HG03066 (cell line): ENCODE data around the gene LRRC23.

Source experiments
- ATAC-seq: cut with Tn5 transposase; IDR thresholded peaks from one replicate; pipeline ENCODE4 v1.9.1; 2021; ENCODE audit warnings: low read depth; ENCODE audit not compliant: unreplicated experiment

The LRRC23 gene

GRCh38 chr12:6954316-6955107 is 49.9 kb downstream of the LRRC23 start:
- no peak for ATAC-seq

DNA sequence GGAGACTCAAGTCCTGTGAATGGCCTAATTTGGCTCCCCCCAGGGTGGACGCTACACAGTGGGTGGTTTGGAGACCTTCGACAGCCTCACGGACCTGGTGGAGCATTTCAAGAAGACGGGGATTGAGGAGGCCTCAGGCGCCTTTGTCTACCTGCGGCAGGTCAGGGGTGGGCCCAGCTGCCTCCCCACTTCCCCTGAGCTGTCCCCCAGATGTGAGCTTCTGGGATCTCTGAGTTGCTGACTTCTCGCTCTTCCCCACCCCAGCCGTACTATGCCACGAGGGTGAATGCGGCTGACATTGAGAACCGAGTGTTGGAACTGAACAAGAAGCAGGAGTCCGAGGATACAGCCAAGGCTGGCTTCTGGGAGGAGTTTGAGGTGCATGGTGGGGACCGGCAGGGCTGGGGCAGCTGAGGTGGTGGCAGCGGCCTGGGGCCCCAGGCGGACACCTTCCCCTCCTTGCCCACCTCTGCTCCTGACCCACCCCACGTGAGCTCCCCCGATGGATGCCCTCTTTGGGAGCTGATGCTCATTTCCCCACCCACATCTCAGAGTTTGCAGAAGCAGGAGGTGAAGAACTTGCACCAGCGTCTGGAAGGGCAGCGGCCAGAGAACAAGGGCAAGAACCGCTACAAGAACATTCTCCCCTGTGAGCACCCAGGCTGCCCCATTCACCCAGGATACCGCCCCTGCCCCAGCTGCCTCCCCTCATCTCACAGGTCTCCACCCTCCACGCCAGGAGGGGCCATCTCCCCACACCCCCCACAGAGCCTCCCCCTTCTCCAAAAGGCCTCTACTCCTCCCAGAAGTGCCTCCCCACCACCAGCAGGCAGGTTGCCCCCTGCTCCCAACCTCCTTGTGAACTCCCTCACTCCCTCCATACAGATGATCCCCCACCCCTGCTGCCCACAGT is 50.7 kb downstream of the LRRC23 start:
- no peak for ATAC-seq

DNA sequence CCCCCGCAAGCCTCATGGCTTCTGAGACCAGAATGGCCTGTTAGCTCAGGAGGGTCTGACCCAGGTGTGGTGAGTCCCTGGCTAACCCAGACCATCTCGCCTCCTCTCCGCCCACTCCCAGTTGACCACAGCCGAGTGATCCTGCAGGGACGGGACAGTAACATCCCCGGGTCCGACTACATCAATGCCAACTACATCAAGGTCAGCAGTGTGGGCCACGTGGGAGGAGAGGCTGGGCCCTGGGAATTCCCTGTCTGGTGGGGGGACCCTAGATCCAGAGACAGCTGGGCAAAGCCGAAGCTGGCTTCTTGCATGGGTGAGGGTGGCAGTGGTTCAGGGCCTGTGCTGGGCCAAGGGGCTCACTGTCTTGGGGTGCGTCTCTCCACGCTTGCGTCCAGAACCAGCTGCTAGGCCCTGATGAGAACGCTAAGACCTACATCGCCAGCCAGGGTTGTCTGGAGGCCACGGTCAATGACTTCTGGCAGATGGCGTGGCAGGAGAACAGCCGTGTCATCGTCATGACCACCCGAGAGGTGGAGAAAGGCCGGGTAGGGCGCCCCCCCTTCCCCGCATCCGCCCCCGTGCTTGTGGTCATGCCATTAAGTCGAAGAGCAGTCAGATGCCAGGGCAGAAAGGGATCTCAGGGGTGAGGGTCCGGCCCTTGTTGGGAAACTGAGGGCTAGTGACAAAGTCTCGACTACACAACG is 51.6 kb downstream of the LRRC23 start:
- no peak for ATAC-seq

DNA sequence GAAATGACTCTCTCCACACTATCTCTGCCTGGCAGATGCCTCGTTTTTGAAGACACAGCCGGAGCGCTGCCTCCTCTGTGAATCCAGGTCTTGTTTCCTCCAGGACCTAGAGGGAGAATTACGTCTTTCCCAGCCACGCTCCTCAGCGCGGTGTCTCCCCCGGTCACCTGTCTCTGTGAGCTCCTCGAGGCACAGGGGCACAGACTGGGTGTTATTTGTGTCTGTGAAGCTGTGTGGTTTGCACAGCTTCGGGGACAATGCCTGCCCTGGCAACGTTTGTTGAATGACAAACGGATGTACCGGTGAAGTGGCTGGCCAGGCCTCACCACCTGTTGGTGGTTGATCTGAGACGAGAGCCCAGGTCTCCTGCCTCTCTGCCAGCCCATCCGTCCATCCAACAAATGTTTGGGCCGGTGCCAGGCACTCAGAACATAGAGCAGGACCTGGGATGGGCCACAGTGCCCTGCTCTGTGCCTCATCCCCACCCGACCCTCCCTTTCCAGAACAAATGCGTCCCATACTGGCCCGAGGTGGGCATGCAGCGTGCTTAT is 52.6 kb downstream of the LRRC23 start:
- no peak for ATAC-seq

DNA sequence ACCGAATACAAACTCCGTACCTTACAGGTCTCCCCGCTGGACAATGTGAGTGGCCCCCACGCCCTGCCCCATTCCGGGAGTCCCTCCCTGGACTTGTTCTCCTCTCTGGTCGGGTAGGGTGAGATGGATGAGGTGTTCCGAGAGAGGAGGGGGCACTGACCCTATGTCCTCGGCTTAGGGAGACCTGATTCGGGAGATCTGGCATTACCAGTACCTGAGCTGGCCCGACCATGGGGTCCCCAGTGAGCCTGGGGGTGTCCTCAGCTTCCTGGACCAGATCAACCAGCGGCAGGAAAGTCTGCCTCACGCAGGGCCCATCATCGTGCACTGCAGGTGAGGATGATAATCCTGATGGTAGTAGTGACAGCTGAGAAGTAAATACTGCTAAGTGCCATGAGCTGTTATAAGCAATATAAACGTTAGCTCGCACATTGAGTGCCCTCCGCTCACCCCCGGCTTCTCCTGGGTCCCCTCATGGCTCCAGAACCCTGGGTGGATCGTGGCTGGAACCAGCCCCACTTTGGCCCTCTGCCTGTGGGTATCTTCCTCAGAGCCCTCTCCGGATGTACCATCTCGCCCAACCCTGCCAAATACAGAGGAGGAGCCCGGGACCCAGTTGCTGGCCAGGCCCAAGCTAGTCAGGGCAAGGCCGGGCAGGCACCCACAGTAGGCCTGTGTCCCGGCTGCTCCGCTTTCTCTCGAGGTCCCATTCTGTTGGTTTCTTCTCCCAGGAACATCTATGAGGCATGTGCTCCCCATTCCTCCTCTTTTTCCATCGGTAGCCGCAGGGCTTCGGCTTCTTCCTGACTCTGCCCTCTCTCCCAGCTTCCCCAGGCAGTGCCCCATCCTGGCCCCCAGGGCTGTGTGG is 53.4 kb downstream of the LRRC23 start:
- ATAC-seq, result no peak

GRCh38 chr12:6958609-6959057 is 54.0 kb downstream of the LRRC23 start:
- ATAC-seq, result no peak

DNA sequence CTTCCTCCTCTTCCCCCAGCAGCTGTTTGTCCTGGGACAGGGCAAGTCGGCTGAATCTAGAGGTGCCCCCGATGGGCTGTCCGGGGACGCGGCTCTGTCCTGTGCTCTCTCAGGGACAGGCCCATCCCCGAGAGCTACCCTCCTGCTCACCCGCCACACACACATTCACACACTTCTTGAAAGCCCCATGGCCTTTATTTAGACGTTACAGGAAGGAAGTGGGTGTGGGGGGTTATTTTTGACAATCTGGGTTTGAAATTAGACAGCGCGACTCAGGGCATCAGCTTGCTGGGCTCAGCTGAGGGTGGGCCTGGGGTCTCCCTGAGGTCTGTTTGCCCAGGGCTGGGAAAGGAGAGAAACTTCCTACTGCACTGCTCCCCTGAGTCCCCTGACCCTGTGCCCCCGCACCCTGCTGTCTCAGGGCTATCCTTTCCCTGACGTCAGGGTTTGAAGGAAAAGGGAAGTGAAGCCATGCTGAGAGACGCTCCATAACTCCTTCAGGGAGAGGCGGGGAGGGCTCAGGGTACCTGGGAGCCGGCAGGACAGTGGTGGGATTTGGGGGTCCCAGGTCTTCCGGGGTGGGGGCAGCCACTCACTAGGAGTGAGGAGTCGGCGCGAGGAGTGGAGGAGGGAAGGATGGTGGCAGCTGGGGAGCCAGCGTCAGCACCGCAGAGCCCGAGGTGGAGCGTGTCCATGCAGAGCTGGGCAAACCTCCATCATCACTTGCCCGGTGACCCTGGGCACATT is 54.6 kb downstream of the LRRC23 start:
- ATAC-seq, result peak; percentile 43

DNA sequence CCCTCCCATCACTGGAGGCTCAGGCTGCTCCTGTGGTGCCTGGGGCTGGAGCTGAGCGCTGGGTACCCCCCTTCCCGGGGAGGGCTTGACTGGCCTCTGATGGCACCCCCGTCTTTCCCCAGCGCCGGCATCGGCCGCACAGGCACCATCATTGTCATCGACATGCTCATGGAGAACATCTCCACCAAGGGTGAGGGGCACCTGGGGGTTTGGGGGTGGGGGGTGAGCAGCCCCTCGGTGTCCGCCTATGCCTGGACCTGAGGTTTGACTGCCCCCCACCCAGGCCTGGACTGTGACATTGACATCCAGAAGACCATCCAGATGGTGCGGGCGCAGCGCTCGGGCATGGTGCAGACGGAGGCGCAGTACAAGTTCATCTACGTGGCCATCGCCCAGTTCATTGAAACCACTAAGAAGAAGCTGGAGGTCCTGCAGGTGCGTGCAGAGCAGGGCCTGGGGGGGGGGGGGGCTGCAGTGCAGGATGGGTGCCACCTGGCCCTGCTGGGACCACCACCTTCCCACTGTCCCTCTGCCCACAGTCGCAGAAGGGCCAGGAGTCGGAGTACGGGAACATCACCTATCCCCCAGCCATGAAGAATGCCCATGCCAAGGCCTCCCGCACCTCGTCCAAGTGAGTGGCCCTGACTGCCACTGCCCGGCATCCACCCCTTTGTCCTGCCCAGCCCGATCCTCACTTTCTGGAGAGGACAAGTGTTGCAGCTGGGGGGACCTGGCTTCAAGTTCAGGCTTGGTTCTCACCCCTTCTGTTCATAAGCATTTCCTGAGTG is 55.4 kb downstream of the LRRC23 start:
- ATAC-seq, result no peak

GRCh38 chr12:6960593-6961277 is 56.1 kb downstream of the LRRC23 start:
- ATAC-seq, result no peak

DNA sequence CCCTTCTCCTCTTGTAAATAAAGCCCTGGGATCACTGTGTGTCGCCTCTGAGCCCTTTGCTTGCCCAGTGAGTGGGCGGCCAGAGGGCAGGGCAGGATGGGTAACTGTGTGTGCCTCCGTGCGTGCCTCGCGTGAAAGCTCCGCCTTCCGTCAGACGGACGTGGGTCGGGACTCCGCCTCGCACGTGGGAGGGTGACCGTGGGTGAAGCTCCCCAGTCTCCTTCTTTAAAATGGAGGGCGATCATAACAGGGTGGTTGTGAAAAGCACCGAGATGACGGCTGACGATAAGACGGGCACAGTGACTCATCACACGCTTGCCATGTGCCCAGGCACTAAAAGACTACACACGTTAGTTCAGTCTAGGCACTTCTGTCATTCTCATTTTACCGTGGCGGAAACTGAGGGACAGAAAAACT is 56.7 kb downstream of the LRRC23 start:
- ATAC-seq, result no peak

DNA sequence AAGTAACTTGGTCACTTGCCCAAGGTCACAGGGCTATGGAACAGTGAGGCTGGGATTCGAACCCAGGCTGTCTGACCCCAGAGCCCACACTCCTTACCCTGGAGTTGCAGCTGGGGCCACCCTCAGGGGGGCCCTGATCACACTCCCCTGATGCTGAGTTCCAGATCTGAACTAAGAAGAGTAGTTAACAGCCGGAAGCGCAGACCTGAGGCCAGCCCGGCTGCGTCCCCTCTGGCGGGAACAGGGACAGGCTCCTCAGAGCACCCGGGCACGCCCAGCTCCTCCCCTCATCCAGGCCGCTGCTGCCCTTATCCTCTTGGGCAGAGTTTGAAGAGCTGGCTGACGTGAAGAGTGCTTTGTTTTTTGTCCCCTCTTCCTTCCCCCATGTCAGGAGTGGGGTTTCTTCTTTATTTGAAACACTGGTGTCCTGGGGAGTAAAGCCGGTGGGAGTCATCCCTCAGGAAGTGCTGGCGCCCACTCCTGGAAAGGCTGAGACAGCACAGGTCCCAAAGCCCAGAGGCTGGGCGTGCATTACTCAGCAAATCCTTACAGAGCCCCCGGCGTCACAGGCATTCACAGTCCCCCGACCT is 57.2 kb downstream of the LRRC23 start:
- no peak for ATAC-seq

DNA sequence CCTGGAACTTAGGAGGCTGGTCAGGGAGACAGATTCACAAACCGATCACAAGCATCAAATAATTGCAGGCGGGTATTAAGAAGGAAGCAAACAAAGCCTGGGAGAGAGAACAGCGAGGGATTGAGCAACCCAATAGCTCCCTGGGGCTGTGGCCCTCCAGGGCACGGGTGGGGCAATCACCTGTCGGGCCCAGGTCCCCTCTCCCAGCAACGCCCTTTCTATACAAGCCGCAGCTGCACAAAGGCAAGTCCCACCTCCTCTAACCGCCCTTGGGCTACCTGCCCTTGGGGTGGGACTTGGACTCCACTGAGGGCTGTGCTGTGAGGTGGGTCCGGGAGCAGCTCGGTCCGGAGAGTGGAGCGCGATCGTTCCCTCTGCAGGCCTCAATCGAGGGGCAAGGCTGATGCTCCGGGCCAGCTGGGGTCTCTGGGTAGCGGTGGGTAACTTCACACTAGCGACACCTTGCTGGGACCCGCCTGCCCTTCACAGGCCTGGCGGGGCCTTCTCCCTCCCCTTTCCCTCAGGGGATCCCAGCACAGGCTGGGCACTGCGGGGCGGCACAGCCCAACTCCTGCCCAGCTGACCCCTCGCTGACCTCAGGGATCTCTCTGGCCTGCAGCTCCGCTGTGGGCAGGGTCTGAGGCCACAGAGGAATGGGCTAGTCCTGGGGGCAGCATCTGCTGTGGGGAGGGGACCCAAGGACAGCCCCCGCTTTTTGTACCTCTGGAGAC is 57.8 kb downstream of the LRRC23 start:
- ATAC-seq, result no peak

DNA sequence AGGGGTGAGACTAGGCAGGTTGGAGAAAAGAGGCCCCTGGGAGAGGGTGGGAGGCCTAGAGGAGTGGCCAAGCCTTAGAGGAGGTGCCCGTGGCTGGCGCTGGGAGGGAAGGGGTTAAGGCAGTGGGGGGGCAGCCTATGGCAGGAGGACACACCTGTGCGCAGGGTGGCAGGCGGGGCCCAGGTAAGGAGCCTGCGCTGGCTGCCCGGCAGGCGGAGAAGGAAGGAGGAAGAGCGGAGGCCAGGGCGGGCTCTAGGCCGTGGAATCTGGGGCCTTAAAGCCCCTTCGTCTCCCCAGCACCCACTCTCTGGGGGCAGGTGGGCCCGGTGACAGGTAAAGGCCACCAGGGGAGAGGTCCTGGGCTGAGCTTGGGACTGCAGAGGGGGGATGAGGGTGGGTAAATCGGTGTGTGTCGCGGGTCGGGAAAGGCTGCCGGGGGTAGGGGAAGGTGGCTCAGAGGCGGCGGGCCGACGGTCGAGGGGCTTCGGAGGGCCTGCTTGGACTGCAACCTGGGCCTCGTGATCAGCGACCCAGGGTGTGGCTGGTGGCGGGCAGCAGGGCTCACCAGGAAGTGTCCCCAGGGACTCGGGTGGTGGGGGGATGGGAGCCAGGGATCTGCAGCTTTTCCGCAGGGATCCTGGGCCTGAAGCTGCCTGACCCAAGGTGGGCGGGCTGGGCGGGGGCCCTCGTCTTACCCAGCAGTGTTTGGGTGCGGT is 58.6 kb downstream of the LRRC23 start:
- ATAC-seq, result no peak
